ENCODE measurements around the gene GRM5.

GRCh38 chr11:88809126-88809525, 256.7 kb downstream of the GRM5 start:
- no peak for TF ChIP-seq POLR2A (IDR thresholded peaks at IDR 0.05)
- no peak for TF ChIP-seq CTCF (IDR thresholded peaks at IDR 0.05)
- no peak for TF ChIP-seq POLR2AphosphoS5 (IDR thresholded peaks at IDR 0.05)

Data from prostate gland (tissue), 2 donors.